Breast epithelium (tissue), 3 donors: Measurements from ENCODE around the gene TNK1.

Experiments used
- CTCF ChIP-seq, 3 donors: fragments of 450-650 bp; IDR thresholded peaks; one replicate each; pipeline ENCODE4 v1.5.1; 2016 to 2017; ENCODE audit warnings: antibody characterized with exemption in 3 of 3, mild to moderate bottlenecking in 3 of 3, moderate library complexity in 3 of 3
- POLR2A ChIP-seq: fragments of 450-650 bp; IDR thresholded peaks from one replicate; pipeline ENCODE4 v1.6.1; 2016; ENCODE audit warnings: antibody characterized with exemption, mild to moderate bottlenecking, moderate library complexity
- POLR2AphosphoS5 ChIP-seq, 3 donors: sonication (generic); formaldehyde crosslinking; IDR thresholded peaks; one replicate each; pipeline ENCODE4 v1.6.1; 2017; ENCODE audit warnings: antibody characterized with exemption in 3 of 3

GRCh38 chr17:7437950-7438614, 57.2 kb downstream of the TNK1 start:
- TF ChIP-seq CTCF (IDR thresholded peaks at IDR 0.05): no peak
- no peak for TF ChIP-seq POLR2A
- TF ChIP-seq POLR2AphosphoS5 (IDR thresholded peaks at IDR 0.05): peak in 1 of 3 donors; percentile 37
